ENCODE measurements around the gene DTNA.

The DTNA gene

GRCh38 chr18:34809451-34810072 lies 99.5 kb downstream of the DTNA start:
- DNase-seq (ENCODE audit: extremely low spot score) = peak; percentile 71
- ChIA-PET CTCF (interaction anchor here (0.5 to 1.7 kb wide), 22 partner anchors 8 to 606 kb away, joined by 3 to 7 read pairs (median 4); no protein-coding TSS in a partner anchor), POLR2A (interaction anchor here (1.2 kb wide), 1 partner anchor 31 kb away, joined by 3 read pairs; no protein-coding TSS in a partner anchor)
- TF ChIP-seq TARDBP (IDR thresholded peaks at IDR 0.05) (no peak), CTBP1 (IDR thresholded peaks at IDR 0.05; ENCODE audit: borderline replicate concordance) (no peak), SUZ12 (IDR thresholded peaks at IDR 0.05) (no peak), ZNF384 (IDR thresholded peaks at IDR 0.05) (no peak), FOXA1 (IDR thresholded peaks at IDR 0.05) (no peak), FOXM1 (IDR thresholded peaks at IDR 0.05; ENCODE audit: borderline replicate concordance) (no peak), BHLHE40 (IDR thresholded peaks at IDR 0.05; ENCODE audit: borderline replicate concordance) (no peak), ELF4 (IDR thresholded peaks at IDR 0.05) (no peak), FOXK2 (IDR thresholded peaks at IDR 0.05) (no peak), HDGF (IDR thresholded peaks at IDR 0.05; ENCODE audit: borderline replicate concordance) (no peak), PKNOX1 (IDR thresholded peaks at IDR 0.05) (no peak), LEF1 (IDR thresholded peaks at IDR 0.05; ENCODE audit: borderline replicate concordance) (no peak), NFRKB (IDR thresholded peaks at IDR 0.05) (no peak), ARNT (IDR thresholded peaks at IDR 0.05) (no peak), L3MBTL2 (conservative IDR thresholded peaks at IDR 0.05) (no peak), SP1 (IDR thresholded peaks at IDR 0.05) (no peak)

- ChIA-PET CTCF (interaction anchor here (0.6 to 1.2 kb wide), 2 partner anchors 10 to 31 kb away, joined by 3 to 4 read pairs; no protein-coding TSS in a partner anchor), POLR2A (no interaction called here)
- no peak for TF ChIP-seq SUZ12 (IDR thresholded peaks at IDR 0.05)
- TF ChIP-seq LEF1 (IDR thresholded peaks at IDR 0.05; ENCODE audit: borderline replicate concordance) = no peak
- no peak for TF ChIP-seq ZNF384 (IDR thresholded peaks at IDR 0.05)
- TF ChIP-seq FOXM1 (IDR thresholded peaks at IDR 0.05; ENCODE audit: borderline replicate concordance) = no peak
- TF ChIP-seq HDGF (IDR thresholded peaks at IDR 0.05; ENCODE audit: borderline replicate concordance) = no peak
- TF ChIP-seq FOXK2 (IDR thresholded peaks at IDR 0.05) = no peak
- TF ChIP-seq NFRKB (IDR thresholded peaks at IDR 0.05) = no peak
- TF ChIP-seq SP1 (IDR thresholded peaks at IDR 0.05) = no peak
- TF ChIP-seq ARNT (IDR thresholded peaks at IDR 0.05) = no peak
- no peak for TF ChIP-seq BHLHE40 (IDR thresholded peaks at IDR 0.05; ENCODE audit: borderline replicate concordance)
- no peak for TF ChIP-seq FOXA1 (IDR thresholded peaks at IDR 0.05)
- no peak for TF ChIP-seq ELF4 (IDR thresholded peaks at IDR 0.05)
- no peak for TF ChIP-seq CTBP1 (IDR thresholded peaks at IDR 0.05; ENCODE audit: borderline replicate concordance)
- TF ChIP-seq TARDBP (IDR thresholded peaks at IDR 0.05) = no peak
- no peak for TF ChIP-seq PKNOX1 (IDR thresholded peaks at IDR 0.05)
- no peak for TF ChIP-seq L3MBTL2 (conservative IDR thresholded peaks at IDR 0.05)
- no peak for DNase-seq (ENCODE audit: extremely low spot score)
Observed at GRCh38 chr18:34816183-34816582, 106.1 kb downstream of the DTNA start.

- TF ChIP-seq ELF4 (IDR thresholded peaks at IDR 0.05) (no peak), LEF1 (IDR thresholded peaks at IDR 0.05; ENCODE audit: borderline replicate concordance) (no peak), L3MBTL2 (conservative IDR thresholded peaks at IDR 0.05) (no peak), SUZ12 (IDR thresholded peaks at IDR 0.05) (no peak), NFRKB (IDR thresholded peaks at IDR 0.05) (no peak), ARNT (IDR thresholded peaks at IDR 0.05) (no peak), BHLHE40 (IDR thresholded peaks at IDR 0.05; ENCODE audit: borderline replicate concordance) (no peak), FOXA1 (IDR thresholded peaks at IDR 0.05) (no peak), FOXK2 (IDR thresholded peaks at IDR 0.05) (no peak), SP1 (IDR thresholded peaks at IDR 0.05) (no peak), PKNOX1 (IDR thresholded peaks at IDR 0.05) (no peak), FOXM1 (IDR thresholded peaks at IDR 0.05; ENCODE audit: borderline replicate concordance) (no peak), ZNF384 (IDR thresholded peaks at IDR 0.05) (no peak), TARDBP (IDR thresholded peaks at IDR 0.05) (no peak), HDGF (IDR thresholded peaks at IDR 0.05; ENCODE audit: borderline replicate concordance) (no peak), CTBP1 (IDR thresholded peaks at IDR 0.05; ENCODE audit: borderline replicate concordance) (no peak)
- ChIA-PET CTCF (interaction anchor here (0.6 to 1.2 kb wide), 5 partner anchors 8 to 695 kb away, joined by 3 read pairs; no protein-coding TSS in a partner anchor), POLR2A (no interaction called here)
- DNase-seq (ENCODE audit: extremely low spot score) = no peak
Observed at GRCh38 chr18:34817636-34818035, 107.5 kb downstream of the DTNA start.

- ChIA-PET CTCF (interaction anchor here (0.6 to 0.8 kb wide), 3 partner anchors 8 to 643 kb away, joined by 3 read pairs; no protein-coding TSS in a partner anchor), POLR2A (no interaction called here)
- DNase-seq (ENCODE audit: extremely low spot score) = no peak
- TF ChIP-seq ZNF384 (IDR thresholded peaks at IDR 0.05) (no peak), ARNT (IDR thresholded peaks at IDR 0.05) (no peak), L3MBTL2 (conservative IDR thresholded peaks at IDR 0.05) (no peak), FOXA1 (IDR thresholded peaks at IDR 0.05) (no peak), FOXM1 (IDR thresholded peaks at IDR 0.05; ENCODE audit: borderline replicate concordance) (no peak), PKNOX1 (IDR thresholded peaks at IDR 0.05) (no peak), ELF4 (IDR thresholded peaks at IDR 0.05) (no peak), BHLHE40 (IDR thresholded peaks at IDR 0.05; ENCODE audit: borderline replicate concordance) (no peak), SP1 (IDR thresholded peaks at IDR 0.05) (no peak), CTBP1 (IDR thresholded peaks at IDR 0.05; ENCODE audit: borderline replicate concordance) (no peak), HDGF (IDR thresholded peaks at IDR 0.05; ENCODE audit: borderline replicate concordance) (no peak), NFRKB (IDR thresholded peaks at IDR 0.05) (no peak), FOXK2 (IDR thresholded peaks at IDR 0.05) (no peak), LEF1 (IDR thresholded peaks at IDR 0.05; ENCODE audit: borderline replicate concordance) (no peak), SUZ12 (IDR thresholded peaks at IDR 0.05) (no peak), TARDBP (IDR thresholded peaks at IDR 0.05) (no peak)
Observed at GRCh38 chr18:34818064-34818463, 108.0 kb downstream of the DTNA start.

Measured in HEK293T (cell line).